Posterior vena cava (tissue), 2 donors: ENCODE data around the gene UMODL1. TPM values are rescaled to one million over a fixed set of nuclear protein-coding genes. Genes with fewer than 3 reads are reported as not detected.

ENCODE experiments used
- DNase-seq: peaks from one replicate; pipeline ENCODE4 v3.0.0-alpha.2; 2020; ENCODE audit warnings: low spot score
- intact Hi-C, 2 donors: fragments of 100-400 bp; cut with DNase I; formaldehyde crosslinking; loops; one replicate each; pipeline versions ENCODE4 v1.14.1 to v1.14.2; 2022 to 2023
- total RNA-seq, 2 donors: library from RNA; stranded (reverse); fragmentation: NEBNext Ultra II Directional; extraction: Animal tissue kit (Norgen Biotek cat#: 25700); gene quantifications; one replicate each; pipeline ENCODE4 v1.2.1, GENCODE V29; 2021
- donor health status: DM: yes; HTN: yes; CAD: no.
- donor health status: DM: yes; HTN: yes; CAD: no.

The UMODL1 gene
- total RNA-seq, 2 donors from 2014 or later: not detected

DNA sequence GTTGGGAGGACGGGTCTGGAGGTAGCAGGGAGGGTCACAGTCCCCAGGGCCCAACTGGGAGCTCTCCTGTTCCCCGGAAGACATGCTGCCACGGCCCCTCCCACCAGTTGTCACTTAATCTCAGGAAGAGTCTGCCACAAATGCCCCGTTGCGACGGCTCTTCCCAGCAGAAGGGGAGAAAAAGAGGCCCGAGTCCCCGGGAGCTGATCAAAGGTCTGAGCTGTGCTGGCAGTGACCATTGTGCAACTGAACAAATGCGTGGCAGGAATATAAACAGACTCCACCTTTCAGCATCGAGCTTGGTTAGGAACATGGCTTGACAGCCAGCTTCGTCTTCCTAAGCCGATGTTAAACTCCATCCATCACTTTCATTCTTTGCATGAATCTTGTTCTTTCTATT is 33.2 kb upstream of the UMODL1 start:
- DNase-seq: peak; percentile 20
- intact Hi-C loops: no loop called here

DNA sequence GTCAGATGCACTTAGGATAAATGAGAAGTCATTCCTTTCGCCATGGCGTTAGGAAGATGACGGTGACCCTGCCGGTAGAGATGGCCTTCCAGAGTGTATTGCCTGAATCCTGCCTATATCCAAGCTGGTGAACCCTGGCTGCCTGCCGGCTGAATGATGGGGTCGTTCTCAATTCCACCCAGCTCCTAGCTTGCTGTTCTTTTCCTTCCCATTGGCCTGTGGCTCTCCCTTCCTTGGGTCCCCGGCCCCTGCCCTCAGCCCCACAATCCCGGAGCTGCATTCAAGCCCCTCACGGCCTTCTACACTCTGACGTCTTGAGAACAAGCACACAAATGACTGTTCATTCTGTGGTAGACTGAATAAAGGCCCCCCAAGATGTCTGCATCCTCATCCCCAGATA is 32.7 kb upstream of the UMODL1 start:
- peak; percentile 71 for DNase-seq
- intact Hi-C loops: no loop called here

DNA sequence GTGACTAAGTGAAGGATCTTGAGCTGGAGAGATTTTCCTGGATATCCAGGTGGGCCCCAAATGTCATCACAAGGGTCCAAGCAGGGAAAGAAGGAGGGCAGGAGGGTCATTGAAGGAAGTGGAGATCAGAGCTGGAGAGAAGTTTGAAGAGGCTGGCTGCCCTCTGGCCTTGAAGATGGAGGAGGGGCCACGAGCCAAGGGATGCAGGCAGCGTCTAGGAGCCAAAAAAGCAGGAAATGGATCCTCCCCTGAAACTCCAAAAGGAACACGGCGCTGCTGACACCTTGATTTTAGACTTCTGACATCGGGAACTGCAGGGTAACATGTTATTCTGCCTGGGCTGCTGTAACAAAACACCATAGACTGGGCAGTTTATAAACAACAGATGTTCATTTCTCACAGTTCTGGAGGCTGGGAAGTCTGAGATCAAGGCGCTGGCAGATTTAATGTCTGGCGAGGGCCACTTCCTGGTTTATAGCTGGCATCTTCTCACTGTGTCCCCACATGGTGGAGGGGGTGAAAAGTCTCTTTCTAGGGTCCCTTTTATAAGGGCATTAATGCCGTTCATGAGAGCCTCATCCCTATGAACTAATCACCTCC is 32.2 kb upstream of the UMODL1 start:
- intact Hi-C loops: no loop called here
- DNase-seq: peak; percentile 62

GRCh38 chr21:42039470-42039901 is 31.6 kb upstream of the UMODL1 start:
- intact Hi-C loops: no loop called here
- peak; percentile 35 for DNase-seq

- intact Hi-C loops: no loop called here
Observed at GRCh38 chr21:42039911-42040351, 31.2 kb upstream of the UMODL1 start.

DNA sequence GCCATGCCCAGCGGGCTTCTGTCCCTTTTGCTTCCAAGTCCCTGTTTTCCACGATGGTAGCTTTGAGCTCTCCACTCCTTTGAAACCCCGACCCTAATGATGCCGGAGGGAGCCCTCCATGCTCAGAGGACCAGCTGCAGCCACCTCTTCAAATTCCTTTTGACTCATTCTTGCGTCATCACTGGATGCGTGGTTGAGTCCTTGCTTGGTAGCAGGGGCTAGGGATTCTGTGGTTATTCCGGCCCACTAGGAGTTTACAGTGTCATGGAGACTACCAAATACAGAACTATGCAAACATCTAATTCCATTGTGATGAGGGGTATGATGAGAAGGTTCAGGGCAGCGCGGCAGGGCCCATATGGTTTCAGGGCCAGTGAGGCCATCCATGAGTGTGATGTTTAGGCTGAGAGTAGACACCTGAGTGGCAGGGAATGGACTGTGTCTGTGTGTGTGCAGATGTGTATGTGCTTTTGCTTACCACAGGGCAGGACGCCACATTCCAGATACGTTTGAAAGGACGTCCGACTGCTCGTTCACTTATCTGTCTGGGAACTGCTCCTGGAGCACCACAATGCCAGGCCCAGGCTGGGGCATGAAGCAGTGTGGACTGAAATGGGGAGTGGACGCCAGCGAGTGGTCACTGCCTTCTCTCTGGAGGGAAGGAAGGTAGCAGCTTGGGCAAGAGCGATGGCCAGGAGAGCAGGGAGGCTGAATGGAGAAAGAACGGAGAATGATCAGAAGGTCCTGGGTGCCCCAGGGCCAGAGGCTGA is 30.5 kb upstream of the UMODL1 start:
- intact Hi-C loops: no loop called here
- DNase-seq: peak; percentile 77

More at GRCh38 chr21:42039911-42040351, 31.2 kb upstream of the UMODL1 start:
- peak; percentile 87 for DNase-seq

DNA sequence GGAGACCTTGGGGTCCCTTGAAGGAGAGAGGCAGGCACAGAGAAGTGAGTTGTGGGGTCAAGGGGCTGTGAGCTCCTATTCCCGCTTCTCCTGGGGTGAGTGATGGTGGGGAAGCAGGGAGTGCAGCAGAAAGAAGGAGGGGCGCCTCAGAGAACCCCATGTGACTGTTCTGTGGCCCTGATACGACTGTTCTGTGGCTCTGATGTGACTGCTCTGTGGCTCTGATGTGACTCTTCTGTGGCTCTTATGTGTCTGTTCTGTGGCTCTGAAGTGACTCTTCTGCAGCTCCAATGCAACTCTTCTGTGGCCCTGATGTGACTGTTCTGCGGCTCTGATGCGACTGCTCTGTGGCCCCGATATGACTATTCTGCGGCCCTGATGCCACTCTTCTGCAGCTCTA is 29.9 kb upstream of the UMODL1 start:
- intact Hi-C loops: no loop called here
- DNase-seq: peak; percentile 52

DNA sequence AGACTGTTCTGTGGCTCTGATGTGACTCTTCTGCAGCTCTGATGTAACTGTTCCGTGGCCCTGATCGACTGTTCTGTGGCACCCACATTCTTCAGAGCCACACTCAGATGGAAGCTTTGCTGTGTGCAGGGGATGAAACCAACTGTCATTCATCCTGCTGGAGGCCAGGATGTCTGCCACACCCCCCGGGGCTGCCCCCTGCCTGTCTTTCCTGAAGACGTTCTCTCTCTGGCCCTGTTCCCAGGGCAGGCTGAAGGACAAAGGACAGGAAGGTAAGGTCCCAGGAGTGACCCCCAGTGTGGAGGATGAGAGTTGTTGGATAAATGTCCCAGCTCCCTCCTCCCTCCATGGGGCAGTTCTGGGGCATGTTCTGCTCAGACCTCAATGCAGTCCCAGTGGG is 29.4 kb upstream of the UMODL1 start:
- DNase-seq: peak; percentile 23
- intact Hi-C loops: no loop called here

- peak; percentile 40 for DNase-seq
- intact Hi-C loops: no loop called here
Observed at GRCh38 chr21:42042651-42043050, 28.5 kb upstream of the UMODL1 start.

DNA sequence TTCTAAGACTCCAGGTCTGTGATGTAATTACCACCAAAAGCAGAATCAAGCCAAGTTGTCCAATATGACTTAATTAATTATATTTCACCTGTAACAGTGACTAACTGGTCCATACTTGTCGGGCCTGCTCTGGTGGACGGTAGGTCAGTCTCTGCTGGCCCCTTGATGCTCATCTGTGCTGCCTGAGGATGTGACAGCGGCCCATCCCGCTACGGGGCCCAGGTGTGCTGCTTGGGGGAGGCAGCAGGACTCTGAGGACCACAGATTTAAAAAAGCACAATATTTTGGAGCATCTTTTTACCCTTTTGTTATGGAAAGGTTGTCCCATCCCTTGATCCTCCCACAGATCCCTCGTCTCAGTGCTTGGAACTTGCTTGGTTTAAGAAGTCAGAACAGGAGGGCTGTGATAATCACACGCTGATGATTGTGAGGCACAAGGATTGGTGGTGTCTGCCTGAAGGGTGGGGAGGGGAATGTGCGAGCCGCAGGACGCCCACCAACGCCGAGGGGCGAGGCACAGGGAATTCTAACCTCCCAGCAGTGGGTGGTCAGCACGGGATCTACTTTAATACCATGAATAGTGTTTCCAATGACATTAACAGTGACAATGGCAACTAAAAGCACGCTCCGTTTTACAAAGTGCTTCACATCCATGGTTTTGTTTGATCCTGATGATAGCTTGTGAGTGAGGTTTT is 27.8 kb upstream of the UMODL1 start:
- intact Hi-C loops: no loop called here
- DNase-seq: peak; percentile 59

DNA sequence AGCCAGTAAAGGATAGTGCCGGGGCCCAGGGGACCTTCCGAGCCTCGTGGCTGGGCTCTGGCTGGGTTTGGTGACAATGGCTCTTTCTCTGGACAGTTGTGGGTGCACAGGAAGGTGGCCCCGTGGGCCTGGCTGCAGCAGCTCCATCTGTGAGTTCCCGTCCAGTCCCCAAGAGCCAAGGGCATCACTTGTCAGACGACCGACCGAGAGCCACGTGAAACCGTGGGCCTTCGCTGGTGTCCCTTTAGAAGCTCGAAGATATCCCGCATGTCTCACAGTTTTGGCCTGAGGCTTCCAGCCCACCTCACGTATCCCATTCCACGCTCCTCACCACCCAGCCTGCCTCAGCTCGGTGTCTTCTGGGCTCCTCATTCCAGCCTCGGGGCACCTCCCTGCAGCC is 27.2 kb upstream of the UMODL1 start:
- intact Hi-C loops: no loop called here
- DNase-seq: peak; percentile 63

- intact Hi-C loops: no loop called here
- DNase-seq: peak; percentile 72
Observed at GRCh38 chr21:42044871-42045495, 26.1 kb upstream of the UMODL1 start.

DNA sequence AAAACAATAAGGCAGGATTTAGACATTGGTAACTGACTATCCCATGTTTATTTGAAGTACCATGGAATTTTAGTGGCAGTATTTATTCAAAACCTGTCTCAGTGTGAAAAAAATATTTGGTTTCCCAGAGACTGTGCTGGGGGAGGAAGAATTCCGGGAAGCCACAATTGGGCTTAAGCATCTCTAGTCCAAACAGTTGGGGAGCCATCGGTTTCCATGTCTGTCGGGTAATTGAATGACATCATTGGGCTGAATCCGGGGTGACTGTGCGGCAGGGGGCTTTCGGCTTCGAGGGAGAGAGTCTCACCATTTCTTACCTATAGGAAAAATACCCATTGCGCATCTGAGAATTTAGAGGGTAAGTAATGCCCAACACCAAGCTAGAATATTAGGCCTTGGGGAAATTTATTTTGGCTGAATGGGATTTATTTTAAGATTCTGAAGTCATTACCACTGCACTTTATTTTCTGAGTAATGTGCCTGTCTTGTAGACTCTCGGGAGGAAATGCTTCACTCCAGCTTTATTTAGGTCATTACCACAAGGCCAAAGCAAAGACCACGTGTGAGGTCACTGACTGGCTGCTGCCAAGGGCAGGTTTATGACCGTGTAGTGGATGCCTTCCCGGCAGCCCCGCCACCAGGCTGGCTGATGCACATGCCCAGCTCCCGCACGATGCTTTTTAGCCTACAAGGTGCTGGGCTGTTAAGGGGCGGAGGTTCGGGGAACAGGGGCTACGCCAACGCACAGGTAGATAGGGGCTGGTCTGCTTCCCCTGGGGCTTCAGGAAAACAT is 23.1 kb upstream of the UMODL1 start:
- peak; percentile 94 for DNase-seq

GRCh38 chr21:42048870-42049577 is 22.1 kb upstream of the UMODL1 start:
- peak; percentile 31 for DNase-seq
- intact Hi-C loops: no loop called here

More for the DNA sequence above, 23.1 kb upstream of the UMODL1 start:
- intact Hi-C loops: no loop called here

- peak; percentile 67 for DNase-seq
- intact Hi-C loops: no loop called here
Observed at GRCh38 chr21:42049578-42050430, 21.3 kb upstream of the UMODL1 start.

DNA sequence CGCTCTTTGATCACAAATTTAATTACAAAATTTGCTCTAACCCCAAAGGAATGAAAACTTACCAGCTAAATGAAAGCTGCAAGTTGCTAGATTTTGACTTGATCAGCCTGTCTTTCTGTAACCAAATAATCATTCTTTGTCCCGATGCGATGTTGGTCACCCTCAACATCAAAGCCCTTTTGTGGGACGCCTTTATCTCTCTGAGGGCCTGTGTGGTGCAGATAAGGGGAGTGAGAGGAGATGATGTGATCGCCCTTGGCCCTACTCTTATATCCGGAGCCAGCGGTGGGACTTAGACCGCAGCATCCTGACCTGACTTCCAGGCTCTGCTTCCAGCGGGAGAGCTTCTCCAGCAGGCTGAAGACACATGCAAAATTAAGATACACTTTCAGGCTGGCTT is 19.3 kb upstream of the UMODL1 start:
- intact Hi-C loops: no loop called here
- peak; percentile 31 for DNase-seq

GRCh38 chr21:42055425-42055824 is 15.7 kb upstream of the UMODL1 start:
- DNase-seq: peak; percentile 45
- intact Hi-C loops: no loop called here

DNA sequence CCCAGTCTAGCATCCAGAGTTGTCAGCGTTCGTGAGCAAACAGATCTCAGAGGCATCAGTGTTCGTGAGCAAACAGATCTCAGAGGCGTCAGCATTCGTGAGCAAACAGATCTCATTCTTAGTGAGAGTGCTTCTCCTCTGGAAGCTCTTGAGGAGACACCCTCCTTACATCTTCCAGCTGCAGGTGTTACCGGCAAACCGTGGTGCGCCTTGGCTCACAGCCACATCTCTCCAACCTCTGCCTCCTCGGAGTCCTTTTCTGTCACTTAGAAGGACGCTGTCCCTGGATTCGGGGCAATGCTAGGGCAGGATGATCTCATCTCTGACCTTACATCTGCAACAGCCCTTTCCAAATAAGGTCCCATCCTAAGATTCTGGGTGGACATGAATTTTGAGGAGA is 14.6 kb upstream of the UMODL1 start:
- intact Hi-C loops: no loop called here
- DNase-seq: peak; percentile 58
